Fibroblast of gingiva (primary cell): ENCODE data around the gene CCDC194.

Experiments used
- DNase-seq: peaks from one replicate; pipeline ENCODE4 v3.0.0-alpha.2; 2011; ENCODE audit warnings: low read depth

Gene CCDC194

GRCh38 chr19:17393914-17394313 is at the start of gene CCDC194:
Gene CCDC194 (minus strand): TSS chr19:17394196. CDS start chr19:17394158, 38 bp downstream.
- no peak for DNase-seq

- no peak for DNase-seq
Observed at GRCh38 chr19:17441241-17442021, 47.4 kb upstream of the CCDC194 start.

GRCh38 chr19:17436874-17437267 is 42.9 kb upstream of the CCDC194 start:
- no peak for DNase-seq

- DNase-seq, result no peak
Observed at GRCh38 chr19:17436094-17436873, 42.3 kb upstream of the CCDC194 start.

- DNase-seq, result no peak
Observed at GRCh38 chr19:17435218-17435617, 41.2 kb upstream of the CCDC194 start.

GRCh38 chr19:17431417-17431816 is 37.4 kb upstream of the CCDC194 start:
- no peak for DNase-seq

GRCh38 chr19:17429641-17430113 is 35.7 kb upstream of the CCDC194 start:
- no peak for DNase-seq

- no peak for DNase-seq
Observed at GRCh38 chr19:17424743-17425365, 30.9 kb upstream of the CCDC194 start.

- no peak for DNase-seq
Observed at GRCh38 chr19:17423429-17424208, 29.6 kb upstream of the CCDC194 start.

GRCh38 chr19:17421942-17422341 is 27.9 kb upstream of the CCDC194 start:
- DNase-seq, result no peak

- DNase-seq, result peak; percentile 29
Observed at GRCh38 chr19:17420475-17420924, 26.5 kb upstream of the CCDC194 start.

- peak; percentile 99 for DNase-seq
Observed at GRCh38 chr19:17419621-17420474, 25.9 kb upstream of the CCDC194 start, which contains the start of gene MVB12A. Gene MVB12A (plus strand): TSS chr19:17420047. CDS start chr19:17420136, 89 bp downstream.

- DNase-seq, result no peak
Observed at GRCh38 chr19:17419154-17419620, 25.2 kb upstream of the CCDC194 start.

GRCh38 chr19:17418710-17419109 is 24.7 kb upstream of the CCDC194 start:
- DNase-seq, result no peak

GRCh38 chr19:17415121-17415520 is 21.1 kb upstream of the CCDC194 start:
- DNase-seq, result no peak

GRCh38 chr19:17414097-17414496 is 20.1 kb upstream of the CCDC194 start:
- no peak for DNase-seq

GRCh38 chr19:17411801-17412200 is 17.8 kb upstream of the CCDC194 start:
- no peak for DNase-seq

GRCh38 chr19:17409990-17410389 is 16.0 kb upstream of the CCDC194 start:
- peak; percentile 52 for DNase-seq

- no peak for DNase-seq
Observed at GRCh38 chr19:17406887-17407196, 12.8 kb upstream of the CCDC194 start.

GRCh38 chr19:17406046-17406886 is 12.3 kb upstream of the CCDC194 start:
- DNase-seq, result no peak
